GM12873 (cell line): ENCODE data around the gene OTOGL.

Source experiments
- TF ChIP-seq, protein P1 (sequence below): IDR thresholded peaks from 2 replicates; pipeline ENCODE4 v1.5.1; 2012; ENCODE audit warnings: low read depth, mild to moderate bottlenecking, moderate library complexity, low read length, control low read depth; ENCODE audit not compliant: insufficient read depth; ENCODE audit errors: missing control alignments

Gene OTOGL

DNA sequence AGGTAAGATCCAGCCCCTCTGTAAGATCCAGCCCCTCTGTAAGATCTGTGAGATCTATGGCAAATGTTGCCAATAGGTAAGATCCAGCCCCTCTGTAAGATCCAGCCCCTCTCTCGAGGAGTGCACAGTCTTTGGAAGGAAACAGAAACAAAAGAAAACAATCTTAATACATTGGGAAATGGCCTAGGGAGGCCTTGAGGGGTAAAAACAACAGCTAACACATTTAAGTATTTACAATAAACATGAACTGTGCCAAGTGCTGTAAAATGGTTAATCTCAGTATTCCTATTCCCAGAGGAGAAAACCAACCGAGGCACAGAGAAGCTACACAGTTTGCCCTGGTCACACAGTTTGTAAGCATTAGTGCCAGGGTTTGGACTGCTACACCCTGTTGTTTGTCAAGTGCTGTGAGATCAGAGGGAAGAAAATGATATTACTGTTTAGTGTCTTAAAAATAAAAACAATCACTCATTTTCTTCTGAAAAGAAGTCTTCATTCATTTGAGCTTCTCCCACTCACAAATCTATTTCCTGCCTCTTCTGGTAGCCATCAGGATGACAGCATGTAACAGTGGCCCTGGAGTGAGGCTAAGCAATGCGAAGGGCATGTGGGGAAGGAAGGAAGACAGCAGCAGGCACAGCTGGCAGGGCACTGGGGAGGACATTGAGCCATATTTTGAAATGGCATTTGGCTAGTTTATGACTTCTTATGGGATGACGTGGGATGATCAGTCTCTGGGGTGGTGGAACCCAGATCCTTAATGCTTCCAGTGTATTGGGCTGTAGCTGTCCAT lies 226.0 kb downstream of the OTOGL start:
- TF ChIP-seq, protein P1, sequence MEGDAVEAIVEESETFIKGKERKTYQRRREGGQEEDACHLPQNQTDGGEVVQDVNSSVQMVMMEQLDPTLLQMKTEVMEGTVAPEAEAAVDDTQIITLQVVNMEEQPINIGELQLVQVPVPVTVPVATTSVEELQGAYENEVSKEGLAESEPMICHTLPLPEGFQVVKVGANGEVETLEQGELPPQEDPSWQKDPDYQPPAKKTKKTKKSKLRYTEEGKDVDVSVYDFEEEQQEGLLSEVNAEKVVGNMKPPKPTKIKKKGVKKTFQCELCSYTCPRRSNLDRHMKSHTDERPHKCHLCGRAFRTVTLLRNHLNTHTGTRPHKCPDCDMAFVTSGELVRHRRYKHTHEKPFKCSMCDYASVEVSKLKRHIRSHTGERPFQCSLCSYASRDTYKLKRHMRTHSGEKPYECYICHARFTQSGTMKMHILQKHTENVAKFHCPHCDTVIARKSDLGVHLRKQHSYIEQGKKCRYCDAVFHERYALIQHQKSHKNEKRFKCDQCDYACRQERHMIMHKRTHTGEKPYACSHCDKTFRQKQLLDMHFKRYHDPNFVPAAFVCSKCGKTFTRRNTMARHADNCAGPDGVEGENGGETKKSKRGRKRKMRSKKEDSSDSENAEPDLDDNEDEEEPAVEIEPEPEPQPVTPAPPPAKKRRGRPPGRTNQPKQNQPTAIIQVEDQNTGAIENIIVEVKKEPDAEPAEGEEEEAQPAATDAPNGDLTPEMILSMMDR, result no peak

DNA sequence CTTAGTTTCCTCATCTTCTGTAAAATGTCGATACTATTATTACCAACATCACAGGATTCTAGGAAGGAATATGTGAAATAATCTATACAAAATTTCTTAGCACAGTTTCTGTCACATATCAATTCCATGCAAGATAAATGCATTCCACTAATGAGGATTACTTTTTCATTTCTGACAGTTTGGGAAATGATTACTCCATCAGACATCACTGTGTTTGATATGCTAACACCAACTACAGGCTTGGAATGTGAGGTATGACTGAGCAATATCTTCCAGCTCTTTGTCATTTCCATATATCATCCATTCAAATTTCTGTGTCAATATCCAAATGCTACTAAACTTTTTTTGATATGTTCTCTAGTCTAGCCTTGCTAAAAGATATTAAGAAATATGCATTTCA lies 233.5 kb downstream of the OTOGL start:
- TF ChIP-seq, protein P1, result no peak

DNA sequence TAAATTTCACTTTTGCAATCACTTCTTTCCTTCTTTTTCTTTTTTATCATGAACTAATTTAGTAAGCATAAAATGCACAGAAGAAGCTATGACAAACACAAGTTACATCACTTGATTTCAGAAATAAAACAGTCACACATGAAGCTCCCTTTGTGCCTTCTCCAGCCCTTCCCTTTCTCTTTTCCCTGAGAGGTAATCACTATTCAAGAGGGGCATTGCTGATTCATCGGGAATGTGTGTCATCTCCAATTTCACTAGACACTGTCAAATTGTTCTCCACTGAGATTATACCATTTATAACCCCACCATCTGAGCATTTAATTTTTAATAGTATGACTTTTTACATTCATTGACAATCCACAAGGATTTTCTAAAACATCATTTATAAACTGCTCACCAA lies 253.1 kb downstream of the OTOGL start:
- TF ChIP-seq, protein P1, result no peak

DNA sequence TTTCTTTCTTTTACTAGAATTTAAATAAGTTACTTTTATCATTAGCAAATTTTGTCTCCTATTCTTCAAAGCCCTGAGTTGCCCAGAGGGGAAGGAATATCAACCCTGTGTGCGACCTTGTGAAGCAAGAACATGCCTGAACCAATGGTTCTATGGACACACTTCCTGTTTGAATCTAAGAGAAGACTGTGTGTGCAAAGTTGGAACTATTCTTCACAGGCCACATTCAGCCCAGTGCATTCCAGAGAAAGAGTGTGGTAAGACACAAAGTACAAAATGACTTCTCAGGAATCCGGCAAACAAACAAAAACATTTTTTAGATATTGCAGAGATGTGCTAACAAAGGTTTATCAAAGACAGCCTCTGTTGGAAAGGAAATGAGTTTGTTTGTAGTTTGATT lies 253.9 kb downstream of the OTOGL start:
- TF ChIP-seq, protein P1, result no peak

DNA sequence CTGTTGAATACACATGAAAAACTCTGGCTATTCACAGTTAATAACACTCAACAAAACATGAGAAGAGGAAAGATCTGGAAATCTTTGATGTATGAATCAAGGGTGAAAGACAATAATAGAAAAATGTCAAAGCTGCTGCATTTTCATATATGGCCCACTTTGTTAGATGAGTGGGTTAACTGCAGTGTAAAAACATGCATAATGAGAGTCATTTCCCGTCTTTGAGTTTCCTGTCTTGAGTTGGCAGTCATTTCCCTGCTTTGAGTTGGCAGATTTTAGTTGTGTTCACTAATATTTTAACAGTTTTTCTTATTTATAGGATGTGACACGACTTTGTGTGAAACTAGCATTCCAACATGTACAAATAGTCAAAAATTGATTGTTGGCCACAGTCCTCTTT lies 256.8 kb downstream of the OTOGL start:
- TF ChIP-seq, protein P1, result no peak

DNA sequence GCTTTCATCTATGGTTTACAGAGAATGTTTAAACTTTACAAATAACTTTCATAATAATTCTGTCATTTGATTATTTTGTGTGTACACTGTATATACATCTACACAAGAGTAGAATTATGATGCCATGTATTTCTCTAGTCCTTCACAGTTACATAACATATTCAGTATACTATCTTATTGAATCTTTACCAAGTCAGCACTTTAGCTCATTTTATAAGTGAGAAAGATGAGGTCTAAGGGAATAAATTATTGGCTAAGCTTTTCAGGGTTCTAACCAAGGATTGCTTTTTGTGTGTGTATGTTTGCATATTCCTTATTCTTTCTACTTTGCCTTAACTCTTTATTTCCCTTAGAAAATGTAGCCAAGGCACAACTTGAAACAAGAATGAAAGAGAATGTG lies 260.4 kb downstream of the OTOGL start:
- TF ChIP-seq, protein P1, result no peak

DNA sequence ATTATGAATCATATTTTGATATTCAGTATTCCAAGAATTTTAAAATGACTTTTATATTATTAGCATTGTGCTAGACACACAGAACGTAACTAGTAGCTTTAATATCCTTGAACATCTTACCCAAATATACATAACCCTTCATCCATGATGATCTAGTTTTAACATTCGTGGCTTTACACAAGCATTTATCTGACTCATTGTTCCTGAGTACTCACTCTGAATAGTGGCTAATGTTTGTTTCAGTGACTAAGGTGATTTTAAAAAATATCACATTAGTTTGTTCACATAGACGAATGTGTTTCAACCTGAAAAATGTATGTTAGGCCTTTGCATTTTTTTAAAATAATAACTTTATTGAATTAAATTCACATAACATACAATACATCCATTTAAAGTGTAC lies 264.7 kb downstream of the OTOGL start:
- TF ChIP-seq, protein P1, result no peak
